AG09309 (cell line): ENCODE results near the gene SESN1.
A peak's percentile ranks its signal among the peaks of the same experiment; 100 is the strongest.

Source experiments
- DNase-seq: peaks from one replicate; pipeline ENCODE4 v3.0.0-alpha.2; 2010; ENCODE audit warnings: low read depth
- H3K4me3 ChIP-seq: 2 replicates; pipeline ENCODE4 v1.5.1; 2011; ENCODE audit warnings: mild to moderate bottlenecking, low read depth, low read length, moderate library complexity; ENCODE audit not compliant: control insufficient read depth
- TF ChIP-seq, protein P1 (sequence below): IDR thresholded peaks from 2 replicates; pipeline ENCODE4 v1.5.1; 2011; ENCODE audit warnings: mild to moderate bottlenecking, low read depth, low read length, inconsistent platforms; ENCODE audit not compliant: insufficient read depth, control insufficient read depth; ENCODE audit errors: missing control alignments

The SESN1 gene

GRCh38 chr6:109007521-109007920, 87.1 kb downstream of the SESN1 start:
- TF ChIP-seq, protein P1, sequence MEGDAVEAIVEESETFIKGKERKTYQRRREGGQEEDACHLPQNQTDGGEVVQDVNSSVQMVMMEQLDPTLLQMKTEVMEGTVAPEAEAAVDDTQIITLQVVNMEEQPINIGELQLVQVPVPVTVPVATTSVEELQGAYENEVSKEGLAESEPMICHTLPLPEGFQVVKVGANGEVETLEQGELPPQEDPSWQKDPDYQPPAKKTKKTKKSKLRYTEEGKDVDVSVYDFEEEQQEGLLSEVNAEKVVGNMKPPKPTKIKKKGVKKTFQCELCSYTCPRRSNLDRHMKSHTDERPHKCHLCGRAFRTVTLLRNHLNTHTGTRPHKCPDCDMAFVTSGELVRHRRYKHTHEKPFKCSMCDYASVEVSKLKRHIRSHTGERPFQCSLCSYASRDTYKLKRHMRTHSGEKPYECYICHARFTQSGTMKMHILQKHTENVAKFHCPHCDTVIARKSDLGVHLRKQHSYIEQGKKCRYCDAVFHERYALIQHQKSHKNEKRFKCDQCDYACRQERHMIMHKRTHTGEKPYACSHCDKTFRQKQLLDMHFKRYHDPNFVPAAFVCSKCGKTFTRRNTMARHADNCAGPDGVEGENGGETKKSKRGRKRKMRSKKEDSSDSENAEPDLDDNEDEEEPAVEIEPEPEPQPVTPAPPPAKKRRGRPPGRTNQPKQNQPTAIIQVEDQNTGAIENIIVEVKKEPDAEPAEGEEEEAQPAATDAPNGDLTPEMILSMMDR: no peak
- no peak overlapping the region for H3K4me3 ChIP-seq
- DNase-seq: no peak

DNA sequence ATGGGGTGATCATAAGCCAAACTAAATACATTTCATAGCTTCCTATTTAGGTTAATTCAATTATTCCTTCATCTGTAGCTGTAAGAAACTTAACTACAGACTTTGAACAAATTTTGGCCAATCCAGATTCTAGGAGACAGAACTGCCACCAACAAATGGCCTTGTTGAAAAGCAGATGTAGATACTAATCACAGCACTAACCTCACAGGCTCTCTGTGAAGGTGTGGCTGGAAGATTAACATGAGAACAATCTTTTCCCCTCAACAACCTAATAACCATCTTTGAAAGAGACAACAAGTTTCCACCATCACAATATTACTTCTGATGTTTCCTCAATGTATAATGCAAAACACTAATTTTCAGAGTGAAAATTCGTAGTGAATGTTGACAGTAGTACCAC, 87.8 kb downstream of the SESN1 start:
- TF ChIP-seq, protein P1: no peak

GRCh38 chr6:109002882-109003281, 91.8 kb downstream of the SESN1 start:
- no peak overlapping the region for H3K4me3 ChIP-seq
- no peak for DNase-seq
- TF ChIP-seq, protein P1: no peak

More for the DNA sequence above, 87.8 kb downstream of the SESN1 start:
- DNase-seq: no peak
- no peak overlapping the region for H3K4me3 ChIP-seq

GRCh38 chr6:109002051-109002697, 92.5 kb downstream of the SESN1 start:
- TF ChIP-seq, protein P1: no peak
- H3K4me3 ChIP-seq: no peak overlapping the region
- DNase-seq: peak; percentile 18

GRCh38 chr6:109001291-109001894, 93.3 kb downstream of the SESN1 start:
- TF ChIP-seq, protein P1: no peak
- no peak for DNase-seq
- no peak overlapping the region for H3K4me3 ChIP-seq

- TF ChIP-seq, protein P1: no peak
- DNase-seq: no peak
- no peak overlapping the region for H3K4me3 ChIP-seq
Measured at GRCh38 chr6:109000289-109000688, 94.4 kb downstream of the SESN1 start.
